Measurements from ENCODE around the gene MORN3. TPM values are rescaled to one million over a fixed set of nuclear protein-coding genes. Genes with fewer than 3 reads are reported as not detected.

The MORN3 gene
- total RNA-seq, 2 experiments from 2014 or later = 3.0 to 3.5 TPM

DNA sequence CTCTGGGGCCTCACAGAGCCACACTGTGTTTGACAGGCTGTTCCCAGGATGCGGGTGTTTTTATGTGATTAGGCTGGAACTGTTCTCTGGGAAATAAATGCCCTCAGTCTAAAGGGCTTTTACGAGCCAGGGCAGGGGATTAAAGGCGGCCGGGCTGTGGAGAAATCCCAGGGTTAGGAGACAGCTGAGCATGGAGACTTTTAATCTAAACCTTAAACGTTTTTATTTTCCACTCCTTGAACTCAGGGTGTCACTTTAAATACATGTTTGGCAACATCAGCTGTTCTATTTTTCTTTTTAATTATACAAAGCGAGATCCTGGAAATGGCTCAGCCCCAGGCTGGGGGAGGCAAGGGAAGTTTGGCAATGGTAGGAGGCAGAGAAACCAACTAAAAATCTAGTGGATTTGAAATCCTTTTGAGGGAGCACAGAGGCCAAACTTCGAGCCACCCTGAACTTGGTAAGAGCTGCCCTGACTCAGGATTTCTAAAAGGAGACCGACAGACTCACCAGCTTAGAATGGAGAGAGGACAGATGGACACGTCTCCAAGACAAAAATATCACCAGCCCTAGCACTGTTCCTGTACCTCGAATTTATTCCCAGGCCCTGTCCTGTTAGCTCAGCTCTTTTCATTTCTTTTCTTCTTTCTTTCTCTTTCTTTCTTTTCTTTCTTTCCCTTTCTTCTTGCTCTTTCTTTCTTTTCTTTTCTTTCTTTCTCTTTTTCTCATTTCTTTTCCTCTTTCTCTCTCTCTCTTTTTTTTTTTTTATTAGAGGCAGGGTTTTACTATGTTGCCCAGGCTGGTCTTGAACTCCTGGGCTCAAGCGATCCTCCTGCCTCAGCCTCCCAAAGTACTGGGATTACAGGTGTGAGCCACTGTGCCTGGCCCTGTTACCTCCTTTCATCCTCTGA, 59.0 kb downstream of the MORN3 start:
- no peak for DNase-seq
- Mint-ChIP-seq H3K27me3 (no peaks in the 10 kb centered on the region), H3K36me3 (ENCODE audit: low read depth) (no peaks in the 10 kb centered on the region), H3K4me3 (no peak overlapping the region), H3K27ac (no peak overlapping the region), H3K9me3 (no peaks in the 10 kb centered on the region), H3K4me1 (peaks cover 14% of the 10 kb centered on the region)
- CTCF ChIA-PET = interaction anchor here (0.5 to 2.0 kb wide), 7 partner anchors 10 to 1854 kb away, joined by 3 to 9 read pairs (median 3); no protein-coding TSS in a partner anchor
- POLR2A ChIA-PET = no interaction called here

DNA sequence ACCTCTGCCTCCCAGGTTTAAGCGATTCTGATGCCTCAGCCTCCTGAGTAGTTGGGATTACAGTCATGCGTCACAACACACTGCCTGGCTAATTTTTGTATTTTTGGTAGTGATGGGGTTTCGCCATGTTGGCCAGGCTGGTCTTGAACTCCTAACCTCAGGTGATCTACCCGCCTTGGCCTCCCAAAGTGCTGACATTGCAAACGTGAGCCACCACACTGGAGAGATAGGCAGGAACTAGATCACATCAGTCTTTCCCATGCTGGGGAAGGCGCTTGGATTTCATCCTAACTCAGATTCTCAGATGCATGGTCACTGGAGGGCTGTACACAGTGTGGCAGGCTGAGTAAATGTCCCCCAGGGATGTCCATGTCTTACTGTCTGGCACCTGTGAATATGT, 61.2 kb downstream of the MORN3 start:
- Mint-ChIP-seq H3K4me1 (peaks cover 8% of the 10 kb centered on the region), H3K36me3 (ENCODE audit: low read depth) (no peaks in the 10 kb centered on the region), H3K9me3 (no peaks in the 10 kb centered on the region), H3K4me3 (no peak overlapping the region), H3K27ac (no peak overlapping the region), H3K27me3 (no peaks in the 10 kb centered on the region)
- DNase-seq = no peak
- ChIA-PET POLR2A (no interaction called here), CTCF (interaction anchor here (1.1 kb wide), 1 partner anchor 9 kb away, joined by 3 read pairs; no protein-coding TSS in a partner anchor)

DNA sequence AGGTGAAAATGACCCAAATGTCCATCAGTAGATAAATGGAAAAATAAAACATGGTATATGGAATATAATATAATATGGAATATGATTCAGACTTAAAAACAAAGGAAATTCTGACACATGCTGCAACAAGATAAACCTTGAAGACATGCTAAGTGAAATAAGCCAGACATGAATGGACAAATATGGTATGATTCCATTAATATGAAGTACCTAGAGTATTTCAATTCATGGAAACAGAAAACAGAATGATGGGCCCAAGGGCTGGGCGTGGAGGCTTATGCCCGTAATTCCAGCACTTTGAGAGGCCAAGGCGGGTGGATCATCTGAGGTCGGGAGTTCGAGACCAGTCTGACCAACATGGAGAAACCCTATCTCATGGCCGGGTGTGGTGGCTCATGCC, 65.9 kb downstream of the MORN3 start:
- Mint-ChIP-seq H3K27me3 (no peaks in the 10 kb centered on the region), H3K4me1 (peaks cover 6% of the 10 kb centered on the region), H3K27ac (no peak overlapping the region), H3K9me3 (no peaks in the 10 kb centered on the region), H3K36me3 (ENCODE audit: low read depth) (no peaks in the 10 kb centered on the region), H3K4me3 (no peak overlapping the region)
- POLR2A ChIA-PET = no interaction called here
- no peak for DNase-seq
- CTCF ChIA-PET = interaction anchor here (0.7 kb wide), 1 partner anchor 67 kb away, joined by 3 read pairs; no protein-coding TSS in a partner anchor

DNA sequence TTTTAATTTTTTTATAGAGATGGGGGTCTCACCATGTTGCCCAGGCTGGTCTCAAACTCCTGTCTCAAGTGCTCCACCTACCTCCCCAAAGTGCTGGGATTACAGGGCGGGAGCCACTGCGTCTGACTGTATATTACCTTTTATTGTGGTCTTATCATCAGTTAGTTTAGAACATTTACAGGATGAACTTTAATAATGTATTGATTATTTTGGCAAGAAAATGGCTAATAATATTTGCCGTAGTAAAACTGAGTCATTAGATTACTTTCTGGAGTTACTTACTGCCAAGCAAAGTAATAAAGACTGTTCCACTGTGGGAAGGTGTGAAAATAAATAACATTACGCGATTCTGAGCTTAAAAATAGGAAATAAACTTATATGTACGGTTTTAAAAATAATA, 66.7 kb downstream of the MORN3 start:
- Mint-ChIP-seq H3K4me1 (peaks cover 6% of the 10 kb centered on the region), H3K27me3 (no peaks in the 10 kb centered on the region), H3K27ac (no peak overlapping the region), H3K9me3 (no peaks in the 10 kb centered on the region), H3K36me3 (ENCODE audit: low read depth) (no peaks in the 10 kb centered on the region), H3K4me3 (no peak overlapping the region)
- no peak for DNase-seq
- ChIA-PET POLR2A (no interaction called here), CTCF (interaction anchor here (1.1 kb wide), 1 partner anchor 24 kb away, joined by 5 read pairs; the partner anchor contains the start of gene ORAI1)

DNA sequence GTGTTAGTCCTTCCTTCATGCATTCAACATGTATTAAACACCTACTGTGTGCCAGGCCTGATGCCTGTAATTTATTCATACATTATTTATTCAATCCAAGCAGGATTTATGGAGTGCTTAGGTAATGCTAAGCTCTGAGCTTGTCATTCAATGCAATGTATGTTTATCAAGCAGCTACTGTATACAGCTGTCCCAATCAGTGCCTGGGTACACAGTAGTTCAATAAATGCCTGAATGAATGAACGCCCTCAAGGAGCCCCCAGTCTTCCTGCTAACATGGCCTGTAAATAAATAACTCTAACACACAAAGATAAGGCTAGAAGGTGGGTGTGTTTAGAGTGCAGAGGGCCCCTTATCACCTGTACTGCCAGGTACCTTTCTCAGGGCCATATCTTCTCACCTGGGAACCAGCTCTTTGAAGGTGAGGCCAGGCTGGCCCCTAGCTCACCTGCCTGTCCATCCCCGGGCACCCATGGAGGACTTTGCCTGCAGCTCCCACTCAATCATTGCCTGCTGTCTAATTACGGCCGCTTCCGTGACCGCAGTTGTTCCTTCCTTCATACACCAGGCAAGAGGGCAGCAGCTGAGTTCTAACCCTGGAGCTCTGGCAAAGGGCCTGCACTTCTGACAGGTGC, 68.6 kb downstream of the MORN3 start:
- no peaks in the 10 kb centered on the region for H3K27me3 Mint-ChIP-seq

More for the DNA sequence above, 68.6 kb downstream of the MORN3 start:
- Mint-ChIP-seq H3K36me3 (ENCODE audit: low read depth) (peaks cover 3% of the 10 kb centered on the region), H3K4me1 (peaks cover 6% of the 10 kb centered on the region), H3K9me3 (no peaks in the 10 kb centered on the region), H3K27ac (no peak overlapping the region), H3K4me3 (no peak overlapping the region)
- ChIA-PET POLR2A (no interaction called here), CTCF (interaction anchor here (0.6 to 2.6 kb wide), 6 partner anchors 10 to 1074 kb away, joined by 3 to 12 read pairs (median 4); no protein-coding TSS in a partner anchor)
- no peak for DNase-seq

Other genes starting within 250 kb of the MORN3 start
- gene KDM2B, start 88.6 kb downstream of the MORN3 start, total RNA-seq = 10 to 100 TPM; 66.2 to 72.7 TPM
- gene ORAI1, start 43.1 kb downstream of the MORN3 start, total RNA-seq = 10 to 100 TPM; 66.4 to 70.8 TPM
- gene TMEM120B, start 43.1 kb upstream of the MORN3 start, total RNA-seq = 1 to 10 TPM; 5.8 to 6.0 TPM
- gene RHOF, start 124.0 kb upstream of the MORN3 start, total RNA-seq = 100 to 1,000 TPM; 132 to 148 TPM
- gene SETD1B, start 134.4 kb upstream of the MORN3 start, total RNA-seq = 10 to 100 TPM; 32.6 to 34.1 TPM
- gene HPD, start 189.2 kb upstream of the MORN3 start, total RNA-seq = not detected
- 10 to 100 TPM; 60.0 to 62.0 TPM for gene PSMD9, start 219.1 kb upstream of the MORN3 start, total RNA-seq
- gene CFAP251, start 248.9 kb upstream of the MORN3 start, total RNA-seq = under 1 TPM; 0.30 to 0.52 TPM

Data from activated CD4-positive, alpha-beta T cell treated with anti-CD3 and anti-CD28 coated beads, Interleukin-2, amount 10 ng/mL, durations not matched to agents 7 days and 5 days (primary cell).